SK-N-SH treated with all-trans-retinoic acid at 6 μM for 48 hours (cell line): ENCODE measurements around the gene JMJD1C.
"Not testable (repeated sequence)": the region's sequence is repeated elsewhere in the genome, so short reads cannot be mapped to it uniquely, and the experiment has no call there.

ENCODE experiments used
- ATAC-seq: fragments of 200-7000 bp; cut with Tn5 transposase; 3 replicates; pipeline ENCODE4 v1.9.1; 2020; ENCODE audit warnings: mild to moderate bottlenecking, moderate library complexity
- ARNTL ChIP-seq: fragments of 450-650 bp; formaldehyde crosslinking; IDR thresholded peaks from 2 replicates; pipeline ENCODE4 v1.5.0; 2020; ENCODE audit warnings: low read depth, mild to moderate bottlenecking, moderate library complexity, borderline replicate concordance
- BACH2 ChIP-seq: fragments of 250-450 bp; sonication (Bioruptor Pico); IDR thresholded peaks from 2 replicates; pipeline ENCODE4 v1.9.0; 2021; ENCODE audit warnings: mild to moderate bottlenecking, borderline replicate concordance
- CREB5 ChIP-seq: fragments of 250-450 bp; sonication (Bioruptor Pico); IDR thresholded peaks from 2 replicates; pipeline ENCODE4 v1.5.1; 2020; ENCODE audit warnings: low read depth, mild to moderate bottlenecking, moderate library complexity
- CSDC2 ChIP-seq: fragments of 250-450 bp; sonication (Bioruptor Pico); IDR thresholded peaks from 2 replicates; pipeline ENCODE4 v1.5.0; 2020; ENCODE audit warnings: mild to moderate bottlenecking, moderate library complexity
- ESRRG ChIP-seq: fragments of 250-450 bp; sonication (Bioruptor Pico); IDR thresholded peaks from 2 replicates; pipeline ENCODE4 v1.6.1; 2021; ENCODE audit warnings: mild to moderate bottlenecking
- GLIS3 ChIP-seq: fragments of 250-450 bp; sonication (Bioruptor Pico); IDR thresholded peaks from 2 replicates; pipeline ENCODE4 v1.5.0; 2020; ENCODE audit warnings: mild to moderate bottlenecking, moderate library complexity
- ISL1 ChIP-seq: fragments of 250-450 bp; sonication (Bioruptor Pico); IDR thresholded peaks from 2 replicates; pipeline ENCODE4 v2.1.2; 2022; ENCODE audit warnings: mild to moderate bottlenecking, moderate library complexity
- OSR1 ChIP-seq: fragments of 250-450 bp; sonication (Bioruptor Pico); IDR thresholded peaks from 2 replicates; pipeline ENCODE4 v1.8.0; 2022; ENCODE audit warnings: moderate library complexity, mild to moderate bottlenecking, inconsistent platforms
- PATZ1 ChIP-seq: fragments of 250-450 bp; sonication (Bioruptor Pico); IDR thresholded peaks from 2 replicates; pipeline ENCODE4 v1.8.0; 2020; ENCODE audit warnings: mild to moderate bottlenecking, moderate library complexity, borderline replicate concordance
- PPARA ChIP-seq: fragments of 250-450 bp; sonication (Bioruptor Pico); IDR thresholded peaks from 2 replicates; pipeline ENCODE4 v1.5.0; 2020; ENCODE audit warnings: mild to moderate bottlenecking, borderline replicate concordance
- SNAI2 ChIP-seq: fragments of 250-450 bp; sonication (Bioruptor Pico); IDR thresholded peaks from 2 replicates; pipeline ENCODE4 v1.5.0; 2020; ENCODE audit warnings: mild to moderate bottlenecking, moderate library complexity
- TCF4 ChIP-seq: fragments of 250-450 bp; sonication (Bioruptor Pico); IDR thresholded peaks from 2 replicates; pipeline ENCODE4 v1.8.0; 2021; ENCODE audit warnings: mild to moderate bottlenecking, moderate library complexity, borderline replicate concordance
- TOX ChIP-seq: fragments of 250-450 bp; sonication (Bioruptor Pico); IDR thresholded peaks from 2 replicates; pipeline ENCODE4 v1.8.0; 2021; ENCODE audit warnings: mild to moderate bottlenecking, moderate library complexity, borderline replicate concordance
- TSHZ2 ChIP-seq: fragments of 250-450 bp; sonication (Bioruptor Pico); IDR thresholded peaks from 2 replicates; pipeline ENCODE4 v1.5.0; 2020; ENCODE audit warnings: mild to moderate bottlenecking, moderate library complexity
- ZC3H10 ChIP-seq: fragments of 250-450 bp; sonication (Bioruptor Pico); IDR thresholded peaks from 2 replicates; pipeline ENCODE4 v1.5.1; 2021; ENCODE audit warnings: mild to moderate bottlenecking, moderate library complexity
- ZFP3 ChIP-seq: fragments of 250-450 bp; sonication (Bioruptor Pico); IDR thresholded peaks from 2 replicates; pipeline ENCODE4 v1.5.0; 2020; ENCODE audit warnings: mild to moderate bottlenecking, moderate library complexity
- ZFP30 ChIP-seq: fragments of 450-650 bp; formaldehyde crosslinking; IDR thresholded peaks from 2 replicates; pipeline ENCODE4 v1.5.0; 2022; ENCODE audit warnings: mild to moderate bottlenecking, moderate library complexity
- ZNF565 ChIP-seq: fragments of 450-650 bp; formaldehyde crosslinking; conservative IDR thresholded peaks from 2 replicates; pipeline ENCODE4 v1.5.0; 2020; ENCODE audit warnings: low read depth, mild to moderate bottlenecking, moderate library complexity
- ZNF70 ChIP-seq: fragments of 450-650 bp; formaldehyde crosslinking; IDR thresholded peaks from 2 replicates; pipeline ENCODE4 v1.5.0; 2020; ENCODE audit warnings: mild to moderate bottlenecking, moderate library complexity
- ZNF8 ChIP-seq: fragments of 450-650 bp; formaldehyde crosslinking; IDR thresholded peaks from 2 replicates; pipeline ENCODE4 v1.5.0; 2020; ENCODE audit warnings: mild to moderate bottlenecking, moderate library complexity
- TF ChIP-seq, protein P1 (sequence below): fragments of 250-450 bp; sonication (Bioruptor Pico); IDR thresholded peaks from 2 replicates; pipeline ENCODE4 v1.8.0; 2021; ENCODE audit warnings: low read depth, mild to moderate bottlenecking, moderate library complexity, borderline replicate concordance

Gene JMJD1C

DNA sequence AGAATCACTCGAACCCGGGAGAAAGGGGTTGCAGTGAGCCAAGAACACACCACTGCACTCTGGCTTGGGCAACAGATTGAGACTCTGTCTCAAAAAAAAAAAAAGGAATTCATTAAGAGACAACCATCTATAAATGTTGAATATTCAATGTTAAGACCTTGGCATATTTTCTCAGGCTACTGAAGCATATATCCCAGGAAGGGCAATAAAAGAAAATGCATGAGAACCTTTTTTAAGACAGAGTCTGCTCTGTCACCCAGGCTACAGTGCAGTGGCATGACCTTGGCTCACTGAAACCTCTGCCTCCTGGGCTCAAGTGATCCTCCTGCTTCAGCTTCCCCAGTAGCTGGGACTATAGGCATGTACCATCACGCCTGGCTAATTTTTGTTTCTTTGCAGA, 165.0 kb downstream of the JMJD1C start:
- TF ChIP-seq ZNF565 (CRISPR knock-in tag) (no peak), BACH2 (CRISPR knock-in tag) (no peak)
- ATAC-seq: no peak

GRCh38 chr10:63297941-63298340, 167.8 kb downstream of the JMJD1C start:
- no peak for TF ChIP-seq ZNF8 (CRISPR knock-in tag)
- no peak for TF ChIP-seq ZFP30 (CRISPR knock-in tag)
- TF ChIP-seq ZNF70: no peak
- TF ChIP-seq GLIS3 (CRISPR knock-in tag): no peak
- TF ChIP-seq SNAI2 (CRISPR knock-in tag): no peak
- no peak for TF ChIP-seq BACH2 (CRISPR knock-in tag)
- TF ChIP-seq ISL1: no peak
- ATAC-seq: no peak

DNA sequence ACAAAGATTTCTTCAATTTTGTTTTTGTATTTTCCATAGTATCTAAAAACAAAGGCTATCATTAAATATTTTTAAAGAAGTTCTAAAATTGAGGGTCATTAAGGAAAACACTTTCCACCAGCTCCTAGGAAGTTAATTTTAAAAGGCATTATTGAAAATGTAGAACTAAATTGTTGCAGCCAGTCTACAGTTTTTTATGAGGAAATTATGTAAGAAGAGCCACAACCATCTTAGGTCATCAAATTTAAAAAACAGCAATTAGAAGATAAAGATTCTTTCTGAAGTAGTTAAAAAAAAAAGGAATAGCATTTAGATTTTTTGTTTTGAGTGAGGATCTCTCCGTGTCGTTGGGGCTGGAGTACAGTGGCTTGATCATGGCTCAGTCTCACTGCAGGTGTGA, 171.0 kb downstream of the JMJD1C start:
- TF ChIP-seq PPARA (CRISPR knock-in tag) (no peak), ZNF565 (CRISPR knock-in tag) (no peak), ZC3H10 (no peak), ZFP3 (CRISPR knock-in tag) (no peak), ZNF70 (no peak), TOX (no peak), CSDC2 (CRISPR knock-in tag) (no peak), ESRRG (CRISPR knock-in tag) (no peak), ZFP30 (CRISPR knock-in tag) (no peak), ZNF8 (CRISPR knock-in tag) (no peak), BACH2 (CRISPR knock-in tag) (no peak), GLIS3 (CRISPR knock-in tag) (no peak), OSR1 (CRISPR knock-in tag) (no peak), TCF4 (CRISPR knock-in tag) (no peak), ISL1 (no peak), CREB5 (CRISPR knock-in tag) (no peak), ARNTL (CRISPR knock-in tag) (no peak), PATZ1 (CRISPR knock-in tag) (no peak), TSHZ2 (no peak)
- TF ChIP-seq, protein P1, sequence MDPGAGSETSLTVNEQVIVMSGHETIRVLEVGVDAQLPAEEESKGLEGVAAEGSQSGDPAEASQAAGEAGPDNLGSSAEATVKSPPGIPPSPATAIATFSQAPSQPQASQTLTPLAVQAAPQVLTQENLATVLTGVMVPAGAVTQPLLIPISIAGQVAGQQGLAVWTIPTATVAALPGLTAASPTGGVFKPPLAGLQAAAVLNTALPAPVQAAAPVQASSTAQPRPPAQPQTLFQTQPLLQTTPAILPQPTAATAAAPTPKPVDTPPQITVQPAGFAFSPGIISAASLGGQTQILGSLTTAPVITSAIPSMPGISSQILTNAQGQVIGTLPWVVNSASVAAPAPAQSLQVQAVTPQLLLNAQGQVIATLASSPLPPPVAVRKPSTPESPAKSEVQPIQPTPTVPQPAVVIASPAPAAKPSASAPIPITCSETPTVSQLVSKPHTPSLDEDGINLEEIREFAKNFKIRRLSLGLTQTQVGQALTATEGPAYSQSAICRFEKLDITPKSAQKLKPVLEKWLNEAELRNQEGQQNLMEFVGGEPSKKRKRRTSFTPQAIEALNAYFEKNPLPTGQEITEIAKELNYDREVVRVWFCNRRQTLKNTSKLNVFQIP: no peak
- no peak for ATAC-seq

DNA sequence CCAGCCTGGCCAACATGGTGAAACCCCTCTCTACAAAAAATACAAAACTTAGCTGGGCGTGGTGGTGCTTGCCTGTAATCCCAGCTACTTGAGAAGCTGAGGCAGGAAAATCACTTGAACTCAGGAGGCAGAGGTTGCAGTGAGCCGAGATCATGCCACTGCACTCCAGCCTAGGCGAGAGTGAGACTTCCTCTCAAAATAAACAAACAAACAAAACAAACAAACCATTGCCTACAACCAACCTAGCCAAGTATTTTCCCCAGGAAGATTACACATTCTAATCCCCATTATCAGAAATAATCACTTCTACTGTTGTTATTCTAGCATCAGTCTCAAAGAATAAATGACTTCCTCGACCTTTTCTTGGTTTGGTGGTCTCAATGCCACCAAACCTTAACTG, 172.9 kb downstream of the JMJD1C start:
- not testable (repeated sequence) for ATAC-seq

GRCh38 chr10:63288170-63288569, 177.6 kb downstream of the JMJD1C start:
- ATAC-seq: no peak
- no peak for TF ChIP-seq CREB5 (CRISPR knock-in tag)
- no peak for TF ChIP-seq SNAI2 (CRISPR knock-in tag)
- TF ChIP-seq, protein P1: no peak
- no peak for TF ChIP-seq ZNF70
- TF ChIP-seq PATZ1 (CRISPR knock-in tag): no peak
- TF ChIP-seq ISL1: no peak
- TF ChIP-seq GLIS3 (CRISPR knock-in tag): no peak
- no peak for TF ChIP-seq ZC3H10
- no peak for TF ChIP-seq ZFP3 (CRISPR knock-in tag)
- no peak for TF ChIP-seq ZNF8 (CRISPR knock-in tag)
- TF ChIP-seq TOX: no peak
- TF ChIP-seq PPARA (CRISPR knock-in tag): no peak
